ENCODE measurements around the gene SHMT2.

- TF ChIP-seq POLR2A (IDR thresholded peaks at IDR 0.05) (no peak), CTCF (IDR thresholded peaks at IDR 0.05) (no peak), POLR2AphosphoS5 (IDR thresholded peaks at IDR 0.05) (no peak)
Measured at GRCh38 chr12:57250956-57251355, 21.4 kb downstream of the SHMT2 start, which contains the start of gene STAC3.

Measured in prostate gland (tissue), 2 donors.